Measurements from ENCODE around the gene CCDC47.
A peak's percentile ranks its signal among the peaks of the same experiment; 100 is the strongest.
"Not testable (repeated sequence)": the region's sequence is repeated elsewhere in the genome, so short reads cannot be mapped to it uniquely, and the experiment has no call there.

Gene CCDC47

DNA sequence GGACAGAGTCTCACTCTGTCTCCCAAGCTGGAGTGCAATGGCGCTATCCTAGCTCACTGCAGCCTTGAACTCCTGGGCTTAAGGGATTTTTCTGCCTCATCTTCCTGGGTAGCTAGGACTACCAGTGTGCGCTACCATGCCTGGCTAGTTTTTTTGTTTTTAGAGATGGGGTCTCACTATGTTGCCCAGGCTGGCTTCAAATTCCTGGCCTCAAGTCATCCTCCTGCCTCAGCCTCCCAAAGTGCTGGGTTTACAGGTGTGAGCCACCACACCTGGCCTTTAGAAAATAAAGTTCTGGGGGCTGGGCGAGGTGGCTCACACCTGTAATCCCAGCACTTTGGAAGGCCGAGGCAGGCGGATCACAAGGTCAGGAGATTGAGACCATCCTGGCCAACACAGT, 53.2 kb downstream of the CCDC47 start:
- DNase-seq = not testable (repeated sequence)

DNA sequence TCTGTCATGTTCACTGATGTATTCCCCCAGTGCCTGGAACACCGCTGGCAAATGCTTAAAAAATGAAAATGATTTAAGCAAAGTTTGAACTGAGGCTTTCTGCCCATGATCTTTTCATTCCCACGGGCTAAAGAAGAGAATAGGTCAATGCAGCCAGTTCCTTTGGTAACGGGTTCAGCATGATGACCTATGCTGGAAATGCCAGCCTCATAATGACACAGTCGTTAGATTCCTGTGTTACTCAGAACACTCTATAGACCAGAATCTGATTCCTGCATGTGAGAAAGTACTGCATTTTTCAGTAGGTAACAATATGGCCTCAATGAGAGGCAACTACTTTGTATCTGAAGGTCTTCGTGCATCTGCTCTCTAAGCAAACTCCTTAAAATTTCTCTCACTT, 54.4 kb downstream of the CCDC47 start:
- no peak for DNase-seq

DNA sequence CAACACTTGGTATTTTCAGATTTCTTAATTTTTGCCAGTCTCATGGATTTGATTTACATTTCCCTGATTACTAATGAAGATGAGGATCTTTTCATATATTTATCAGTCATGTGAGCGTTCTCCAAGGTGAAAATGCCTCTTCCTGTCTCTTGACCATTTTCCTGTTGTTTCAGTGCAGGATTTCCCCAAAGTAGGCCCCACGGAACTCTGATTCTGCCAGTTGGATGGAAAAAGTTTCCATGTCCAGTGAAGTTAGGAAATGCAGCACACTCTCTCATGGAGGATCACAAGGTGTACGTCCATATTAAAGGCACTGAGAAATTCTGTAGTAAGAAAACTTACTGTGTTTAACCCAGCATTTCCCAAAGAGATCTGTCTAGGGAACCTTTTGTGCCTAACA, 57.0 kb downstream of the CCDC47 start:
- DNase-seq = no peak

DNA sequence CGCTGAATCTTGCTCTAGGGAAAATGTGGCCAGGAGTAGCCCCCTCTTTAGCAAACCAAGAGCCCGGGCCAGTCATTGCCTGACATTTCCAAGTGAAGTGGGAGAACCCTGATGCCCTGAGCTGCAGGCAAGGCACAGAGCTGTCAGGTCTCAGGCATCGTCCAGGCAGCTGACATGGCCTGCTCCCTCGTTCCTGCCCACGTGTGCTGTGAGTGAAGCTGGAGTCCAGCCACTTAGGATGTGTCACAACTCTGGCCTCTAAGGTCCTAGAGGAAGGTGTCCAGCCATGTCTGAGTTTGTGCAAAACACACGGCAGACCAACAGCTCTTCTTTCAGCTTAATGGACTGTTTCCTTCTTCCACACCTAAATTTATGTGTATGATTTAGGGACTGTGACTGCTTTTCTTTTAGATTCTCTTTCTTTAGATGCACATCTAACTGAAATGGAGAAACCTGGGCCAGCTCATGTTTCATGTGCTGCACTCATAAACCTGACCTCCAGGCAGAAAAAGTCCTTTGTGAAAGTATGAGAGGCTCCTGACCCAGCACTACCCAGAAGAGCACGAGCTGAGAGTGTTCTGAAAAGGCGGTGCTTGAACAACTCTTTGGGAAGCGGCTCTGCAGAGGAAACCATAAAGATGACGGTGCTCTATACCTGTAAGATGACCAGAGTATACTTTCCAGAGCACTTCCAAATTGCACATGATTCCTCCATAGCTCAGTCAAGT, 58.7 kb downstream of the CCDC47 start:
- DNase-seq = no peak

DNA sequence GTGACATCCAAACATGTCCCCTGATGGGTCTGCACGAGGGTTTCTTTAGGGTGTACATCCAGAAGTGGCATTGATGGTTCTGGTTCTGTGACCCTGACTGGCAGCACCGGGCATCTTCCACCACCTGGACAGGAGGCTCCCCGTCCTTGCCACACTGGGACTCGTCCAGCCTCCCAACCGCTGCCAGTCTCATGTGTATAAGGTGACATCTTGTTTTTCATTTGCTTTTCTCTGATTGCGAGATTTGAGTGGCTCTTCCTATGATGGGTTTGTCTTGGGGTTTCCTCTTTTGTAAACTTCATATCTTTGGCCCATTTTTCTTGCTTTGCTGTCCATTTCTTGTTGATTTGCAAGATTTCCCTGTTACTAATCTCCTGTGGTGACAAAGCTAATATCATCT, 64.3 kb downstream of the CCDC47 start:
- DNase-seq = no peak

DNA sequence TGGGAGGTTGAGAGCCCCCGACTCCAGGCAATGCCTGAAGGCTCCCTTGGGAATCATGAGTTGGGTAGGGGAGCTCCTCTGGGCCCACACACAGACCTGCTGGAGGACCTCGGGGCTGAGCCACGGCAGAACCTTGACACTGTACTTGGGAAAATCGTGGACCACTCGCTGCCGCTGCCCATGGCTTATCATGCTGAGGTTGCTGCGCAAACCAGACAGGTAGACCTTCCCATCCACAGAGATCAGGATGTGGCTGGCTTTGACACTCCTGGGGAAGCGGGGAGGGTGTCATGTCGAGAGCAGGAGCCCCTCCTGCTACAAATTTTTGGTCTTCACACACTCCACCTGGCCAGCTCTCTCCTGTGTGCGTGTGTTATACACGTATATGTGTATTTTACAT, 66.2 kb downstream of the CCDC47 start:
- no peak for DNase-seq

DNA sequence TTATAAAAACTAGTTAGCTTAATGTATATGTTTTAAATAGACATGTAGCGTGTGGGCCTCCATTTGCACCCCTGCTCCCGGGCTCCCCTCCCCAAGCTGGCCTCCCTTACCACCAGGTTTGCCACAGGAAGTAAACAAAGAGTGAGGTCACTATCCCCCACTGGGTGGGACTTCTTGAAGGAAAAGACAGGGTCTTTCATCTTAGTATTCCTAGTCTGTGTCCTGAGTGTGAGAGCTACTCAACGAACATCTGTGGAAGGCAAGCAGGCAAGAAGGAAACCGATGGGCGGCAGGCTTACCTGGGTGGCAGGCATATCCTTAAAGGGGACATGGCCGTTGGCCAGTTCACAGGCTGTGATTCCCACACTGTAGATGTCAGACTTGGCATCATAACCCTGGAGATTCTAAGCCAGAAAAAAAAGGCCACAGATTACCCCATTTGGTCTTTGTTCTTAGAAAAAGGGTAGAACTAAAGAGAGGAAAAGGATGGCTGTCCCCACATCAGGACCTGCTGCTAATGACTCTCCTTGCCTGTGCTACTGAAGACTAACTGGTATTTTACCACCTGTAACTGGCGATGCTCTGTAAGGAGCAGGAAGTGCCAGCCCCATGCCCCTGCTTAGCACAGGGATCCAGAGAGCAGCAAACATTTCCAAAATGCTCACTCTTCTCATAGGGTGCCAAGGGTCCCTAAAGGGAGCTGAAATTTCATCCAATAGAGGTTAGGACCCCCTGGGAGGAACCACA, 66.9 kb downstream of the CCDC47 start:
- DNase-seq = no peak

DNA sequence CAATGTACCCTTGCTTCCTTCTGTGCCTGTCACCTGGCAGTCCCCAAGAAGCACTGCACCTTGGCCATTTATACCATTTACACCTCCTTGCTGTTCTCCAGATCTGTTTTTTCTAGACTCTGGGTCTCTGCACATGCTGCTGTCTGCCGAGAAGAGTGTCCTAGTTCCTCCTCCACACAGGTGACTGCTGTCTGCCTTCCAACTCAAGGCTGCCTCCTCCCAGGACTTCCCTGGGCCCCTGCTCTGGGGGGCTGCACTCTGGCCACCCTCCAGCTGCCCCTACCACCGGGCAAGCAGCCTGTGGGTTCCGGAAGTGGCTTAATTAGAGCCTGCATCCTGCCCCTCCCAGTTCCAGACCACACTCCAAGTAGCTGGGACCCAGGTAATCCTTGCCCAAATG, 67.7 kb downstream of the CCDC47 start:
- DNase-seq = no peak

DNA sequence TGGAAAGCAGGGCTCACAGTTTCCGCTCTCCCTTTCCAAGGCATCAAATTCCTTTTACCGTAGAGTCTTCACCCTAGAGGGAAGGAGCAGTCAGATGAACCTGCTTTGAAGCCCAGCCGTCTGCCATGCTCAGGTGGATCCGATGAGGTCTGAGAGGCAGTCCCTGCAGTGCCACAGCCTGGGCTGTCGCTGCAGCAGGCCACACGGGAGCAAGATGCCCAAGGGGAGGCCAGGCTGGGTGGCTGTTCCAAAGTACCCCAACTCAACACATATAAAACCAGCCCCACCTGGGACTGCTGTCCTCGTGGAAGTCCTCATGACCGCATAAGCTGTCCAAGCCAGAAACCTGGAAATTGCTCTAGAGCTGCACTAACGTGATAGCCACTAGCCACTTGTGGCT, 68.6 kb downstream of the CCDC47 start:
- no peak for DNase-seq

DNA sequence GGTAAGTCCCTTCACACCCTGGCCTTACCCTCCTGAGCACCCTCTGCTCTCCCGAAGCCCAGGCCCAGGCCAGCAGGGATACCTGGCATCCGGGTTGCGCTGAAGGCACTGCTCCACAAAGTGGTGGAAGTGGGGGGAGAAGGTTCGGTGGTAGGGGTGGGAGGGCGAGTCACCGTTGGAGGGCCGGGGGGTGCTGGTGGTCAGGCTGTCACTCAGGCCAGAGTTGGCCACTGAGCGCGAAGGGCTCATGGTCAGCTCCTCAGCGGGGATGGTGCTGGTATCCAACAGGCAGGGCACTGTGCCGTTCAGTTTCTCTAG, 69.2 kb downstream of the CCDC47 start:
- DNase-seq = no peak

DNA sequence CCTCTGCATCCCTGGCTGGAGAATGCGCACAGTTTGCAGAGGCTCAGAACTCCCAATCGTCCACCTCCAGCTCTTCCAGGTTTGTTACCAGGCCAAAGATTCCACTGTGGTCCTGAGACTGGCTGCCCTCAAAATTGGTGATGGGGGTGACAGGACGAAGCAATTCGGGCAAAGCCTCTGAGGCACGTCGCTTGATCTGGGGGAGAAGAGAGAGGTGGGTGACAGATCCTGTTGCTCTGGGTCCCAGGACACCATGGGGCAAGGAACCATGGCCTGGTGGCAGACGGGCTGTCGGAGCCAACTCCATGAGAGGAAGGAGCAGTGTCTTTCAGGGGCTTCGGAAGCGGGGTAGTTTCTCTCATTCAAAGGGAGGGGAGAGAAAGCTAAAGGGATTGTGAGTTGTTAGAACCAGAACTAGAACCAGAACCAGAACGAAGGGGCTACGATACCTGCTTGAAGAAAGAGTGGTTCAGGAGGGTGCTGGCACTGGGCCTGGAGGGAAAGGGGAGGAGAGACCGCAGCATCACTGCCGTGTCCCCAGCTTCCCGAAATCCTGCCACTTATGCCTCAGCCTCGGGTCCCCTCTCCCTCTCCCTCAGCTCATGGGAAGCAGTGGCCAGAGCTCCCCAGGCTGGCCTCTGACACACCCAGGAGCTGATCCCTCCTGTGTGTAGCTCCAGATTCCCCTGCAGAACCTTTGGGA, 69.7 kb downstream of the CCDC47 start:
- DNase-seq = no peak

DNA sequence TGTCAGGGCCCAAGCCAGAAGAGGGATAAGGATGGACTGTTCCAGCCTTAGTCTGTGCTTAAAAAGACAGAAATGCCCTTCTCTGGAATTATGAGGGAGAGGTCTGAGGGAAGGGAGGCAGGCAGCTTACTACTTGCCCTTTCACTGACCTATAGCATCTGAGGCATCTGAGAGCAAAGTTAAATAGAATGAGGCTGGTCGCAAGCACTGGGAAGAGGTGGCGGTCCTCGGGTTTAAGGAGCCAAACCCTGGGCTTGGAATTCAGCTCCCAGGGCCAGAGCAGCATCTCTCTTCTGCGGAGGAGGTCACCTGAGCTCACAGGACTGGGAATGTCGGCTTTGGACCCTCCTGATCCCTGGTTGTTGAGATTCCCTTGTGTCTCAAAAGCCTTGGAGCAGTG, 70.4 kb downstream of the CCDC47 start:
- no peak for DNase-seq

DNA sequence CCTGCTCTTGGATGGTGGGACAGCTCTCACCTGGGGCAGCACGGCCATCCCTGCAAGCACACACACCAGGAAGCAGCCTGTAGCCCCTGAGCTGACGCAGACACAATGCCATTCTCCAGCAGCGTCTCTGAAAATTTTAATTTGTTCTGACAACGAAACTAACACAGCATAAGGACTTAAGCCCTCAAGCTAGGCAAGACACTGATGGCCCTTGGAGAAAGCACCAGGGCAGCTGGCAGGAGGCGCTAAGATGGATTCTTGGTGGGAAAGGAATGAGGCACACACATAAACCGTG, 70.7 kb downstream of the CCDC47 start:
- DNase-seq = no peak

DNA sequence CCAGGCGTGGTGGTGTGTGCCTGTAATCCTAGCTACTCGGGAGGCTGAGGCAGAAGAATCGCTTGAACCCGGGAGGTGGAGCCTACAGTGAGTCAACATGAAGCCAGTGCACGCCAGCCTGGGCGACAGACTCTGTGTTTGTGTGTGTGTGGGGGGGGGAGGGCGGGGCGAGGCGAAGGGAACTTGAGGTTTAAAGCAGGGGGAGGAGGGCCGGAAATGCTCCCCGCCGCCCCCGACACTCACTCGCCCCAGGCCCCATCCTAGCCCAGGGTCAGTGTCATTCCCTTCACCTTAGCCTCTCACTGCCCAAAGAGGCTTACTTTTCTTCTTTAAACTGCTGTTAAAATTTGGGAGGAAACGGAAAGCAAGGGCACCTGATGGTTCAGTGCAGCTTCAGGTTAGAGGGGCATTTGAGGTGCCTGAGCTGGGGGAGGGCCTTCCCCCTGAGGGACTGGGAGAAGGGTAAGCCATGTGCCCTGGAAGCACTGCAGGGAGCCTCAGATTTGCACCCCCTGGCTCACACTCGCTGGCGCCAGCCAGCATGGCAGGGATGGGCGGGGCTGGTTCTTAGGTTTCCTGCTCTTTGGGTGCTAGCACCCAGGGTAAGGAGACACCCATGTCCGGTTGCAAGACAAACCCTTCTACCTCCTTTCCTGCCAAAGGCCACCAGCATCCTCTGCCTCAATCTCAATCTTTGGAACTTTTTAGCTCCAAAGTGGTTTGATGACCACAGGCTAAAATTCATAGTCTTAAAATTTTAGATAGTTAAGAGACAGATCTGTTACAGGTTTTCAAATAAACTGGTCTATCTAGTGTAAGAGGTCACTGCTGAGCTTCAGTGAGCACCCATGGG, 71.3 kb downstream of the CCDC47 start:
- DNase-seq = no peak

DNA sequence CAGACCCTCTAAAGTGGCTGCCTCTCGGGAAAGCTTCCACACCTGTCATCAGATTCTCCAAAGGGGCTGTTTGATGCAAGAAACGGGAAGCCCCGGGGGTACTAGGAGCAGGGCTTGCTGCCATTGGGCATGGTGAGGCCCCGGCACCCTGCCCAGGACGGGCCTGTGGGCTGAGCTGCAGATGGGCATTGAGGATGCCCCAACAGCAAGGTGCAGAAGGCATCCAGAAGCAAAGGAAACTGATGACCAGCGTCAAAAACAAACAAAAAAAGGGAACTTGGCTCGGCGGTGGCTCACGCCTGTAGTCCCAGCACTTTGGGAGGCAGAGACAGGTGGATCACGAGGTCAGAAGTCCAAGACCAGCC, 72.0 kb downstream of the CCDC47 start:
- no peak for DNase-seq

DNA sequence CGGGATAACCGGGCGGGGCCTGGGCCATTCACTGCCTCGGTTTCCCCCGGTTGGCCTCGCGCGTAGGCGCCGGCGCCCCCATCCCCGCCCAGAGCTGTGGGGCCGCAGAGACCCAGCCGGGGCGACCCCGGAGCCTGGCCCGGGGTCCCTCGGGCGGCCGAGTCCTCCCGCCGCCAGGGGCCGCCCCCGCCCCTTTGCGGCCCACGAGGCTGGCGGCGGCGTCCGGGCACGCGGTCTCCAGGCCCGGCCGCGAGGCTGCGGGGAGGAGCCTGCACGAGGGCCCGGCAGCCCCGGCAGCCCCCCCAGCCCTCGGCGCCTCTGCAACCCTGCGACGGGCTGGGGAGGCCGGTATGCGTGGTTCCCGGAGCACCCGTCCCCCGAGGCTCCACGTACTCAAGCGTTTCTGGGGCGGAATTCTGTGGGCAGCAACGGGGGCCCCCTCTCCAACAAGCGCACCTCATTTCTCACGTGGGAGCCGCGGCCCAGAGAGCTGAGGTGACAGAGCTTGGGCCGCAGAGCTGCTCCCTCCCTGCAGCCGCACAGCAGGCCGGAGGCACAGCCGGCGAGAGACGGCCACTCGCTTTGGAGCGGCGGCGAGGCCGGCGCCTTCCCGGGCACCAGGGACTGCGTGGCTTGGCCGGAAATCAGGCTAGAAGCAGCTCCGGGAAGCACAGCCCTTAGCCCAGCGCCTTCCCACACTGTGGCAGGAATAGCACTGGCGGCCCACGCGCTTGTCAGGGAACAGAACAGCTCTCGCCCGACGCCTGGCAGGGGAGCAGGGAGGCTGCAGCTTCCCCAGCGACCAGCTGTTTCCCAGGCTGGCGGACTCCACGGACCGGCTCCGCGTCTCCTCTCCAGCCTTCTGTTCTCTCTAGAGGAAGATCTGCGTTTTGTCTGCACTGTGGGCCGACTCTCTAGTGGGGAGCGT, 72.6 kb downstream of the CCDC47 start:
- DNase-seq = no peak

DNA sequence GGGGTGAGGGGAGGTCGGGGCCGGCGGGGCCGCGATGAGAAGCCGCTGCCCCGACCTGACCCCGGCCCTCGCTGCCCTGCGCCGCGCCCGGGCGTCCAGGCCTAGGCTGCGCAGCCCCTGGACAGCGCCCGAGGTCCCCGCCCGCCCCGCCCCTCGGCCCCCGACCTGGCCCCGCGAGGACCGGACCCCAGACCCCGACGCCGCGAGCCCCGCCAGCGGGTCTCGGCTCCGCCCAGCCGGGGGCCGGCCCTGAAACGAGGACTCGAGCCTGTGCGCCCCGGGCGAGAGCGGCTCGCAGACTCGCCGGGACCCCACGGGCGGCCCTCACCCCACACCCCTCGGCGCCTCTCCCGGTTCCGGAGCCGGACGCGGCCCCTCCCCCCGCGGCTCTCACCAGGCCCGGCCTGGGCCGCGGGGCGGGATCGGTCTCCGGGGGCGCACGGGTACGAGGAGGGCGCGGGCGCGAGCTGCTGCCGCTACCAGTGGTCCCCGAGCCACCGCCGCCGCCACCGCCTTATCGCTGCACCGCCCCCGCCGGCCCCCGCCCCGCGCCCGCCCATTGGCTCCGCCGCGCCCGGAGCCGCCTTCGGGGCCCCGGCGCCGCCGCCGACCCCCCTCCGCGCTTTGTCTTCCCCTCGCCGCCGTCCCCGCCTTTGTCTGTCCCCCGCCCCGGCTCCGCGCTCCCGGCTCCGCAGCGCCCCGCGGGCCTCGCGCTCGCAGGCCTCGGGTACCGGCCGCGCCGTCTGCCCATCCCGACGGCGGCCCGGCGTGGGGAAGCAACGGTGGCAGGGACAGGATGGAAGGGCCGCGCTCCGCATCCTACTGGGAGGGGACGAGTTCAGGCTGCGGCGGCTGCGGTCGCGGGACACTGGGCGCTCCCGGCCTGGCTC, 73.5 kb downstream of the CCDC47 start, which contains the start of gene LIMD2:
LIMD2 (minus strand) TSS at position 488 of the 890 bp plus-strand sequence. CDS start 827 bp downstream, outside the sequence.
- no peak for DNase-seq

DNA sequence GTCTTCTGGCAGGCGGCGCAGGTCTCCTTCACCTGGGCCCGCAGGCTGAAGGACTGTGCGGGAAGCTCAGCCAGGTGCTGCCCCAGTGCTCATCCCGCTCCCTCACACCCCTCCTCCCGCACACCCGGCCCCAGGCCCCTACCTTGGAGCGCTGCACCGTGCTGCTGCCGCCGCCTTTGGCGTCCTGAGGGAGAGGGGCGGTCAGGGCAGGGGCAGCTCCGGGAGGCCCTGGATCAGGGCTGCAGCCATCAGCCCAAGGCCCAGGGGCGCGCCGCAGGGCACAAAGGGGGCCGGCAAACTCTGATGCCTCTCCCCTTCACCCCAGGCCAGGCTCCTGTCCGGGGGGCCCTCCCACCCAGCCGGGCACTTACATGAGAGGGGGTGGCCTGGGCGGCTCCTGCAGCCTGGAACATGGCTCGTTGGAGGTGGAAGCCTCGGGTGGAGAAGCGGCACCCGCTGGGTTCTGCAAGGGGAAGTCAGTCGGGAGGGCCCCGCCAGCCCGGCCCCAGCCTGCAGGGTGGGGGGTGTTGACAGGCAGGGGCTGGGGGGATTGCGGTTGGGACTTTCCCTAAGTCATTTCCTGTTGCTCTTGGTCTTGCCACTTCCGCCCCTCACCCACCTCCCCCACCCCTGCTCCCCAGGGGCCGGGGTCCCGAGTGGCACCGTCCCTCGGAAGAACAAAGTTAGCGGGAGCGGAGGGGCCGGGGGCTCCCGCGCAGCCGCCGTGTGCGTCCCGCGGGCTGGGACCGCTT, 74.3 kb downstream of the CCDC47 start:
- DNase-seq = peak; percentile 71

DNA sequence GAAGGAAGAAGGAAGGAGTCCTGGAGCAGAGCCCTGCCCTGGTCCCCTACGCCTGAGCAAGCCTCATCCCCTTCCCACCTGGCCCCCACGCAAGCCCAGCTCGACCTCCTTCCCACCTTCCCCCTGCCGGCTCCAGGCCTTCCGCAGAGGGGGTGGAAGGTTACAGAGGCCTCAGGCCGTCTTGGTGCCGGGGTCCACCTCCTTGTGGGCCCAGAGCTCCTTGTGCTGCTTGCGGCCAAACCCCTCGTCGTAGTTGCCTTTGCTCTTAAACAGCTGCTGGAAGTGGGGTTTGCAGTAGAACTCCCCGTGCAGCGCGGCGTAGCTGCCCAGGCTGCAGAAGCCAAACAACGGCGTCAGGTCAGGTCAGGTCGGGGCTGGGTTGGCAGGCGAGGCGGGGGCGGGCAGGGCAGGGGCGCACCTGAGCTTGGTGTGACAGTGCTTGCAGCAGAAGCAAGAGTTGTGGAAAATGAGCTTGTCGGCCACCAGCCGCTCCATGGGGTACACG, 75.0 kb downstream of the CCDC47 start:
- DNase-seq = no peak
